Tibial nerve (tissue), 3 donors: Measurements from ENCODE around the gene WFDC12.

Experiments
- CTCF ChIP-seq, 5 experiments: fragments of 200-600 bp in 3 of 5; fragments of 450-650 bp in 2 of 5; sonication (generic) in 3 of 5; IDR thresholded peaks; one replicate each; pipeline ENCODE4 v1.5.1; 2016 to 2019; ENCODE audit warnings: antibody characterized with exemption in 5 of 5, mild to moderate bottlenecking in 3 of 5, moderate library complexity in 2 of 5
- POLR2A ChIP-seq, 2 donors: fragments of 450-650 bp; IDR thresholded peaks; one replicate each; pipeline ENCODE4 v1.6.1; 2017; ENCODE audit warnings: antibody characterized with exemption in 2 of 2, mild to moderate bottlenecking in 2 of 2, moderate library complexity in 2 of 2

GRCh38 chr20:45152405-45152804 lies 28.1 kb upstream of the WFDC12 start:
- TF ChIP-seq CTCF (IDR thresholded peaks at IDR 0.05) (no peak), POLR2A (IDR thresholded peaks at IDR 0.05) (no peak)
